ENCODE results near the gene SUSD2. TPM values are rescaled to one million over a fixed set of nuclear protein-coding genes. Genes with fewer than 3 reads are reported as not detected.

Gene SUSD2
- total and polyA plus RNA-seq, 8 donors: 0.35 to 7.2 (median 2.5) TPM

GRCh38 chr22:24137595-24137994 lies 43.7 kb upstream of the SUSD2 start:
- FAIRE-seq: no peak

GRCh38 chr22:24138649-24139420 lies 42.5 kb upstream of the SUSD2 start:
- Histone ChIP-seq H3K4me1 (peaks cover 0 to 4% (median 0%) of the 10 kb centered on the region in 3 donors), H3K36me3 (peaks cover 0 to 5% (median 0%) of the 10 kb centered on the region in 3 donors), H3K27ac (no peak overlapping the region), H3K27me3 (no peaks in the 10 kb centered on the region), H3K9me3 (no peaks in the 10 kb centered on the region), H3K4me3 (no peak overlapping the region)
- ATAC-seq (peak in 2 of 4 donors; percentile 7 to 17), FAIRE-seq (no peak), DNase-seq (no peak)
- TF ChIP-seq, protein P1, sequence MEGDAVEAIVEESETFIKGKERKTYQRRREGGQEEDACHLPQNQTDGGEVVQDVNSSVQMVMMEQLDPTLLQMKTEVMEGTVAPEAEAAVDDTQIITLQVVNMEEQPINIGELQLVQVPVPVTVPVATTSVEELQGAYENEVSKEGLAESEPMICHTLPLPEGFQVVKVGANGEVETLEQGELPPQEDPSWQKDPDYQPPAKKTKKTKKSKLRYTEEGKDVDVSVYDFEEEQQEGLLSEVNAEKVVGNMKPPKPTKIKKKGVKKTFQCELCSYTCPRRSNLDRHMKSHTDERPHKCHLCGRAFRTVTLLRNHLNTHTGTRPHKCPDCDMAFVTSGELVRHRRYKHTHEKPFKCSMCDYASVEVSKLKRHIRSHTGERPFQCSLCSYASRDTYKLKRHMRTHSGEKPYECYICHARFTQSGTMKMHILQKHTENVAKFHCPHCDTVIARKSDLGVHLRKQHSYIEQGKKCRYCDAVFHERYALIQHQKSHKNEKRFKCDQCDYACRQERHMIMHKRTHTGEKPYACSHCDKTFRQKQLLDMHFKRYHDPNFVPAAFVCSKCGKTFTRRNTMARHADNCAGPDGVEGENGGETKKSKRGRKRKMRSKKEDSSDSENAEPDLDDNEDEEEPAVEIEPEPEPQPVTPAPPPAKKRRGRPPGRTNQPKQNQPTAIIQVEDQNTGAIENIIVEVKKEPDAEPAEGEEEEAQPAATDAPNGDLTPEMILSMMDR (IDR thresholded peaks at IDR 0.05): no peak
- intact Hi-C loops (cut with DNase I): no loop called here
- WGBS, 2 donors: 63 to 68% methylated on average over 7 of the region's 7 CpGs

More at GRCh38 chr22:24137595-24137994, 43.7 kb upstream of the SUSD2 start:
- H3K27ac ChIP-seq: no peak overlapping the region
- intact Hi-C loops (cut with DNase I): no loop called here
- no peaks in the 10 kb centered on the region for H3K9me3 ChIP-seq
- H3K4me3 ChIP-seq: no peak overlapping the region
- WGBS, 2 donors: 68 to 75% methylated on average over 2 of the region's 2 CpGs
- TF ChIP-seq, protein P1 (IDR thresholded peaks at IDR 0.05): no peak
- no peak for ATAC-seq
- peaks cover 0 to 3% (median 0%) of the 10 kb centered on the region in 3 donors for H3K4me1 ChIP-seq
- peaks cover 0 to 9% (median 0%) of the 10 kb centered on the region in 3 donors for H3K36me3 ChIP-seq
- no peak for DNase-seq
- no peaks in the 10 kb centered on the region for H3K27me3 ChIP-seq

DNA sequence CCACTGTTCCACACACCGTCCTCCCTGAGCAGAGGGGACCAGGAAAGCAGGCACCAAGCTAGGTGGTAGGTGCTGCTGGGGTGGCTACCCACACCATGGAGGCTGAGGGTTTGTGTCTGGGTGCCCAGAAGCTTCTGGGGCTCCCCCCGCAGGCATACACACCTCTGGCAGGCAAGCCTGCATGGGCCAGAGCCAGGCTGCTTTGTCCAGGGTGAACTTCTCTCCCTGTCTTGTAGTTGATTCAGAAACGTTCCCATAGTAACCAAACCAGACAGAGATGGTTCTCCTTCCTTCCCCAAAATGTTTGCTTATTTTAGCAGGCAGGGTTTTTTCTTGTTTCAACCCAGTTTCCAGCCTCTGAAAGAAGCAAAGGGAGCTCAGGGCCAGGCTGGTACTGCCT lies 40.9 kb upstream of the SUSD2 start:
- no peak overlapping the region for H3K4me3 ChIP-seq
- TF ChIP-seq, protein P1 (IDR thresholded peaks at IDR 0.05): no peak
- H3K27me3 ChIP-seq: no peaks in the 10 kb centered on the region
- peaks cover 8 to 15% (median 13%) of the 10 kb centered on the region in 3 donors for H3K4me1 ChIP-seq
- 80 to 82% methylated on average over 3 of the region's 3 CpGs for WGBS, 2 donors
- H3K36me3 ChIP-seq: no peaks in the 10 kb centered on the region
- intact Hi-C loops (cut with DNase I): no loop called here
- no peaks in the 10 kb centered on the region for H3K9me3 ChIP-seq
- ATAC-seq (peak in 2 of 4 donors; percentile 29 to 62), FAIRE-seq (no peak), DNase-seq (no peak)
- peak overlapping the region in 1 of 4 donors; percentile 11 for H3K27ac ChIP-seq

DNA sequence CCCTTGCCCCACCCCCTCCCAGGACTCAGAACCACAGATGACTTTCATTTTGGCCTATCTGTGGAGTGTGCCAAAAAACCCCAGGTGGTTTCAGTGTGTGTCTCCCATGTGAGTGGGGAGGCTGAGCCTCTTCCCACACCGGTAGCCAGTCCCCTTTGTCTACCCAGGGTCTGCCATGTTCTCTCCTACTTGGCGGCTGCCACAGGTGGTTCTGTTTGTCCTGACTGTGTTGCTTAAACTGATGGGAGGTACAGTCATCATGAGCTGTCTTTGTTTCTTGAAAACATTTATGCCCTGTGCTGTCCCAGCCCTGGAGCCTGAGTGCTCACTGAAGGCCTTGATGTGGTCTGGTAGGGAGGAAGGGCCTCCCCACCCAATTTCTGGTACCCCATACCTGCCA lies 39.7 kb upstream of the SUSD2 start:
- 95 to 97% methylated on average over 2 of the region's 2 CpGs for WGBS, 2 donors
- intact Hi-C loops (cut with DNase I): no loop called here
- peaks cover 20 to 28% (median 25%) of the 10 kb centered on the region in 3 donors for H3K4me1 ChIP-seq

More for the DNA sequence above, 39.7 kb upstream of the SUSD2 start:
- ATAC-seq (no peak), FAIRE-seq (no peak), DNase-seq (no peak)
- Histone ChIP-seq H3K27ac (no peak overlapping the region), H3K27me3 (no peaks in the 10 kb centered on the region), H3K36me3 (no peaks in the 10 kb centered on the region), H3K9me3 (no peaks in the 10 kb centered on the region), H3K4me3 (no peak overlapping the region)
- TF ChIP-seq, protein P1 (IDR thresholded peaks at IDR 0.05): no peak
